ENCODE results near the gene SLC16A11. TPM values are rescaled to one million over a fixed set of nuclear protein-coding genes. Genes with fewer than 3 reads are reported as not detected.
"Not testable (repeated sequence)": the region's sequence is repeated elsewhere in the genome, so short reads cannot be mapped to it uniquely, and the experiment has no call there.

Gene SLC16A11
- total RNA-seq, 1 donor from 2014 or later, result not detected

DNA sequence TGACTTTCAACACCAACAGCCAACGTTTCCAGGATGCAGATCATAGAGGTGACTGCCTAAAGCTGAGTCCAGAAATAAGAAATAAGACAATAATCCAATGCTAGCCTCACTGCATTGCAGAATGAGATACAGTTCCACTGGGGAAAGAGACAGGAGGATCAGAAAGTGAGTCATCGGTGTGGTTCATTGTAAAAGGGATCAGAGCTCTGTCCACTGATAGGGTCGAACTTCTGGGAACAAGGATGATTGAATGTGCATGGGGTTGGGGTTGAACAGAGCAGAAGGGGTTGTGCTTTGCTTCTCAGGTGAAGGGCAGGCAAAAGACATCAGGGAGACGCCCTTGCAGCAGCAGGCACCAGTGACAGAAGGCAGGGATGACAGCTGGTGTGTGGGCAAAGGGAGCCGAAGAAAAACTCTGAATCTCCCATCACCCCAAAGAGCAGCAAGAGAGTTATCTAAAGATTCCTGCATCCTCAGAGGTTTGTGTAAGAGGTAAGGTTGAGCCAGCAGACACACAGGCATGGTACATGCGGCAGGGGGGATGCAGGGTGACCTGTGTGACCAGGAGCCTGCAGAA lies 19.7 kb upstream of the SLC16A11 start:
- intact Hi-C loops (cut with DNase I), result no loop called here
- TF ChIP-seq, protein P1, sequence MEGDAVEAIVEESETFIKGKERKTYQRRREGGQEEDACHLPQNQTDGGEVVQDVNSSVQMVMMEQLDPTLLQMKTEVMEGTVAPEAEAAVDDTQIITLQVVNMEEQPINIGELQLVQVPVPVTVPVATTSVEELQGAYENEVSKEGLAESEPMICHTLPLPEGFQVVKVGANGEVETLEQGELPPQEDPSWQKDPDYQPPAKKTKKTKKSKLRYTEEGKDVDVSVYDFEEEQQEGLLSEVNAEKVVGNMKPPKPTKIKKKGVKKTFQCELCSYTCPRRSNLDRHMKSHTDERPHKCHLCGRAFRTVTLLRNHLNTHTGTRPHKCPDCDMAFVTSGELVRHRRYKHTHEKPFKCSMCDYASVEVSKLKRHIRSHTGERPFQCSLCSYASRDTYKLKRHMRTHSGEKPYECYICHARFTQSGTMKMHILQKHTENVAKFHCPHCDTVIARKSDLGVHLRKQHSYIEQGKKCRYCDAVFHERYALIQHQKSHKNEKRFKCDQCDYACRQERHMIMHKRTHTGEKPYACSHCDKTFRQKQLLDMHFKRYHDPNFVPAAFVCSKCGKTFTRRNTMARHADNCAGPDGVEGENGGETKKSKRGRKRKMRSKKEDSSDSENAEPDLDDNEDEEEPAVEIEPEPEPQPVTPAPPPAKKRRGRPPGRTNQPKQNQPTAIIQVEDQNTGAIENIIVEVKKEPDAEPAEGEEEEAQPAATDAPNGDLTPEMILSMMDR (IDR thresholded peaks at IDR 0.05), result no peak

DNA sequence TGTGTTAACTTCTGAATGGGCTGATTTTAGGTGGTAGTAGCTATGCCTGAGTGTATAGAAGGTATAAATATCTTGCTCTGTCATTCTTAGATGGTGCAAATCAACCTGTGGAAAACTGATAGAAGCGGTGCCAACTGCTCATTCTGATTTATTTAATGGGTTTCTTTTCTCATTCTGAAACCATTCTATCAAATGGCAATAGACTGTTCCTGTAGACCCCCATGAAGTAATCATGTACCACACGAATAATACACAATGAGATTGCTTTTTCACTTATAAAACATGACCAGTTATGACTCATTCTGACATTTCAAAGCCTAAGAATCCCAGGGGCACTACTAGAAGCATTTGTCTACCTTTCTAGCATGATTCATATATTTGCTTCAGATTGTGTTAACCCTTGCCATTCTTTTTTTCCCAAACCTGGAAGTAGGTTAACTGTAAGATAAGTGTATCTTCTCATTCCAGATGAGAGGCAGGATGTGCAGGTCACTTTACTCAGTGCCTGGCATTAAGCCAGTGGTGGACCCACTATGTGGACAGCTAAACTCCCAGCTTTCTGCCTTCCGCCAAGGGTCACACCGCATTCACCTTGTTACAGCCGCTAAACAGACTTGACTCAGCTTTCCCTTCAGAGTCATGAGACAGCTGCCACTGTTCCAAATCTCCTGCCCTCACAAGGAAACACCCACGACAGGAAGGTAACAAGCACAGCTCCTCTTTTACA lies 16.4 kb upstream of the SLC16A11 start:
- Histone ChIP-seq H3K4me1 (no peaks in the 10 kb centered on the region), H3K9me3 (no peaks in the 10 kb centered on the region), H3K27me3 (no peaks in the 10 kb centered on the region), H3K4me3 (no peak overlapping the region), H3K36me3 (no peaks in the 10 kb centered on the region), H3K27ac (no peak overlapping the region)
- DNase-seq (ENCODE audit: low spot score in 2 of 2), result no peak
- TF ChIP-seq, protein P1 (IDR thresholded peaks at IDR 0.05), result no peak
- intact Hi-C loops (cut with DNase I), result no loop called here

More for the DNA sequence above, 19.7 kb upstream of the SLC16A11 start:
- no peak for DNase-seq (ENCODE audit: low spot score in 2 of 2)
- Histone ChIP-seq H3K9me3 (peaks cover 0 to 9% of the 10 kb centered on the region in 2 donors), H3K27me3 (no peaks in the 10 kb centered on the region), H3K36me3 (no peaks in the 10 kb centered on the region), H3K4me3 (no peak overlapping the region), H3K27ac (no peak overlapping the region), H3K4me1 (no peaks in the 10 kb centered on the region)

DNA sequence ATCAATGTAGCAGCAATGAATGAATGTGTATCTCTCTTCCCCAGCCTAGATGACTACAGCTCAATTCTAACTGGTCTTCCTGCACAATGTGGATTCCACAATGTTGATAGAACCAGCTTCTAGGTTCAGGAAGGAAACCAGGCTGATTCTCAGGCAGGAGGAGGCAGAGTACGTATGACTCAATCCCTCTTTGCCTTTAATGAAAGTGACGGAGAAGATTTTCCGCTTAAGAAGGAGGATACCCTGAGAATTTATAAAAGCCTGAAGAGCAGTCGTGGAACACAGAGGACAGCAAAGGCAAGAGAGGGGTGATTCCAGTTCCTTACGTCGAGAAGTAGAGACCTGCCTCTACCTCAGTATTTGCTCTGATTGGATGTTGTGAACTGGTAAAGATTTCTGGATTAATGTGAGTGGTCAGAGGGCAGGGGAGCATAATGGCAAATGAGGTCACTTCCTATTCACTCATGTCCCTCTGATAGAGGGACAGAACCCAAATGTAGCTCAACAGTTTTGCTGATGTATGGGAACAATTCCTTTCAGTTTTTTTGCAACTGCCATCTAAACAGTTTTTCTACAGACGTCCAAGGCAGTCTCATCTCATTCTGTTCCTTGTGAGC lies 15.0 kb upstream of the SLC16A11 start:
- no peaks in the 10 kb centered on the region for H3K4me1 ChIP-seq
- DNase-seq (ENCODE audit: low spot score in 2 of 2), result no peak
- H3K4me3 ChIP-seq, result no peak overlapping the region
- no peaks in the 10 kb centered on the region for H3K27me3 ChIP-seq
- TF ChIP-seq, protein P1 (IDR thresholded peaks at IDR 0.05), result no peak
- no peaks in the 10 kb centered on the region for H3K36me3 ChIP-seq
- no peak overlapping the region for H3K27ac ChIP-seq
- no peaks in the 10 kb centered on the region for H3K9me3 ChIP-seq
- intact Hi-C loops (cut with DNase I), result no loop called here

DNA sequence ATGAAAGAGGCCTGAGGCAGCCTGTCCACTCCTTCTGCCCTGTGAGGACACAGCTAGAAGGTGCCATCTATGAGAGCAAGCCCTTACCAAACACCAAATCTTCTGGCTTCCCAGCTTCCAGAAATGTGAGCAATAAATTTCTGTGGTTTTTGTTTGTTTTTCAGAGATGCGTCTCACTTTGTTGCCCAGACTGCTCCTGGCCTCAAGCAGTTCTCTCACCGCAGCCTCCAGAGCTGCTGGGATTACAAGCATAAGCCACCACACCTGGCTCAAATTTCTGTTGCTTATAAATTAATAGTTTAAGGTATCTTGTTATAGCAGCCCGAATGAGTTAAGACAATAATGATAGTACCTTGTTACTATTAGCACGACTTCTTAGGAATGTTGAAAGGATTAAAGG lies 12.5 kb upstream of the SLC16A11 start:
- H3K4me3 ChIP-seq, result no peak overlapping the region
- H3K36me3 ChIP-seq, result no peaks in the 10 kb centered on the region
- intact Hi-C loops (cut with DNase I), result no loop called here
- no peaks in the 10 kb centered on the region for H3K27me3 ChIP-seq
- no peak for DNase-seq (ENCODE audit: low spot score in 2 of 2)
- no peaks in the 10 kb centered on the region for H3K4me1 ChIP-seq
- TF ChIP-seq, protein P1 (IDR thresholded peaks at IDR 0.05), result no peak
- H3K27ac ChIP-seq, result no peak overlapping the region
- H3K9me3 ChIP-seq, result no peaks in the 10 kb centered on the region

DNA sequence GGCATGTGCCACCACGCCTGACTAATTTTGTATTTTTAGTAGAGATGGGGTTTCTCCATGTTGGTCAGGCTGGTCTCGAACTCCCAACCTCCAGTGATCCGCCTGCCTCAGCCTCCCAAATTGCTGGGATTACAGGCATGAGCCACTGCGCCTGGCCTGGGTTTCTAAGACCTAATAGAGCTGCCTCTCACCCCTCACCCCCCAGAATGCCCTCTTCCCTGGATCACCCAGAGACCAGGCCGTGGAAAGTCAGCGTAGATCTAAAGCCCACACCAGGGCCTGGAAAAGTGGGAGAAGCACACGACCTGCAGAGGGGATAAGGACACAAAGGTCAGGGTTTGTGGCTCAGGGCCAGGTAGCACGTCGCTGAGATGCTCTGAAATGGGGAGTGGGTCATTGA lies 6.7 kb upstream of the SLC16A11 start:
- not testable (repeated sequence) for H3K36me3 ChIP-seq; DNase-seq (ENCODE audit: low spot score in 2 of 2); H3K9me3 ChIP-seq; H3K27ac ChIP-seq; H3K27me3 ChIP-seq; H3K4me1 ChIP-seq; H3K4me3 ChIP-seq
- intact Hi-C loops (cut with DNase I), result loop anchor here (5.0 kb wide), 1 partner anchor 127 kb away; the partner anchor contains the start of gene ASGR1

DNA sequence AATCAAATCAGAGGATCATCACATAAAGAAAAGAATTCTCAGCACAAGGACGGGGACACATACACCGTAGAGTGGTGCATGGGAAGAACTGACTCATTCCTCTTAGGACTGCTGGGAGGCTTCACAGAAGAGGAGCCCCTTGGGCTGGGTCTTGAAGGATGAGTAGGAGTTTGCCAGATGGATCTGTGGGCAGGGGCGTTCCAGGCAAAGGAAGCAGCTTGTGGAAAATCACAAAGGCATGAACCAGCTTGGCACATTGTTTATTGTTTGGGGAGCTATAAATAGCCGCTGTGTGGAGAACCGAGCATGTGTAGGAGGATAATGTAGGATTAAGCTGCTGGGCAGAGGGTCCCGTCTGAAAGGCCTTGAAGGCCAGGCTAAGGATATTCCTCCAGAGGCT lies 5.1 kb upstream of the SLC16A11 start:
- H3K27me3 ChIP-seq, result no peaks in the 10 kb centered on the region
- H3K4me3 ChIP-seq, result no peak overlapping the region
- H3K27ac ChIP-seq, result no peak overlapping the region
- H3K9me3 ChIP-seq, result no peaks in the 10 kb centered on the region
- DNase-seq (ENCODE audit: low spot score in 2 of 2), result no peak
- intact Hi-C loops (cut with DNase I), result loop anchor here (5.0 kb wide), 1 partner anchor 248 kb away; no protein-coding TSS in a partner anchor
- TF ChIP-seq, protein P1 (IDR thresholded peaks at IDR 0.05), result no peak
- no peaks in the 10 kb centered on the region for H3K36me3 ChIP-seq
- peaks cover 1 to 6% of the 10 kb centered on the region in 2 donors for H3K4me1 ChIP-seq
